Thoracic aorta (tissue), 2 donors: ENCODE measurements around the gene UBE2U. TPM values are rescaled to one million over a fixed set of nuclear protein-coding genes. Genes with fewer than 3 reads are reported as not detected.
"Not testable (repeated sequence)": the region's sequence is repeated elsewhere in the genome, so short reads cannot be mapped to it uniquely, and the experiment has no call there.

Experiments
- ATAC-seq: fragments of 150-250 bp; one replicate; pipeline ENCODE4 v1.8.0; 2017; ENCODE audit warnings: low read depth; ENCODE audit not compliant: insufficient number of reproducible peaks, low FRiP score
- DNase-seq: peaks from one replicate; pipeline ENCODE4 v3.0.0-alpha.2; 2020; ENCODE audit warnings: low spot score
- H3K27ac ChIP-seq, 2 donors: fragments of 200-600 bp; sonication (generic); 1 replicate in 1 of 2; 2 replicates in 1 of 2; pipeline ENCODE4 v1.5.1; 2016; ENCODE audit warnings: mild to moderate bottlenecking in 2 of 2, moderate library complexity in 2 of 2
- H3K27me3 ChIP-seq: fragments of 200-600 bp; sonication (generic); replicated peaks from 2 replicates; pipeline ENCODE4 v1.6.0; 2016; ENCODE audit warnings: mild to moderate bottlenecking; ENCODE audit not compliant: insufficient read depth
- H3K36me3 ChIP-seq: fragments of 200-600 bp; sonication (generic); one replicate; pipeline ENCODE4 v1.5.1; 2016
- H3K4me1 ChIP-seq, 2 donors: fragments of 200-600 bp; sonication (generic); 1 replicate in 1 of 2; 2 replicates in 1 of 2; pipeline versions ENCODE4 v1.5.1 to v1.6.0; 2016; ENCODE audit warnings: low read depth in 2 of 2, mild to moderate bottlenecking in 1 of 2; ENCODE audit not compliant: control insufficient read depth in 1 of 2
- H3K4me3 ChIP-seq: fragments of 200-600 bp; sonication (generic); 2 replicates; pipeline ENCODE4 v1.5.1; 2016; ENCODE audit warnings: mild to moderate bottlenecking
- H3K9me3 ChIP-seq: fragments of 200-600 bp; sonication (generic); 2 replicates; pipeline ENCODE4 v1.5.1; 2016
- CTCF ChIP-seq: fragments of 200-600 bp; sonication (generic); IDR thresholded peaks from one replicate; pipeline ENCODE4 v1.5.1; 2019; ENCODE audit warnings: antibody characterized with exemption
- total RNA-seq, 2 donors: library from RNA; depleted of rRNA; stranded (reverse); fragments of >200 nt; gene quantifications; one replicate each; pipeline versions ENCODE4 v1.1.0 to v1.2.3, GENCODE V29; 2016

The UBE2U gene
- total RNA-seq, 2 donors from 2014 or later: not detected

DNA sequence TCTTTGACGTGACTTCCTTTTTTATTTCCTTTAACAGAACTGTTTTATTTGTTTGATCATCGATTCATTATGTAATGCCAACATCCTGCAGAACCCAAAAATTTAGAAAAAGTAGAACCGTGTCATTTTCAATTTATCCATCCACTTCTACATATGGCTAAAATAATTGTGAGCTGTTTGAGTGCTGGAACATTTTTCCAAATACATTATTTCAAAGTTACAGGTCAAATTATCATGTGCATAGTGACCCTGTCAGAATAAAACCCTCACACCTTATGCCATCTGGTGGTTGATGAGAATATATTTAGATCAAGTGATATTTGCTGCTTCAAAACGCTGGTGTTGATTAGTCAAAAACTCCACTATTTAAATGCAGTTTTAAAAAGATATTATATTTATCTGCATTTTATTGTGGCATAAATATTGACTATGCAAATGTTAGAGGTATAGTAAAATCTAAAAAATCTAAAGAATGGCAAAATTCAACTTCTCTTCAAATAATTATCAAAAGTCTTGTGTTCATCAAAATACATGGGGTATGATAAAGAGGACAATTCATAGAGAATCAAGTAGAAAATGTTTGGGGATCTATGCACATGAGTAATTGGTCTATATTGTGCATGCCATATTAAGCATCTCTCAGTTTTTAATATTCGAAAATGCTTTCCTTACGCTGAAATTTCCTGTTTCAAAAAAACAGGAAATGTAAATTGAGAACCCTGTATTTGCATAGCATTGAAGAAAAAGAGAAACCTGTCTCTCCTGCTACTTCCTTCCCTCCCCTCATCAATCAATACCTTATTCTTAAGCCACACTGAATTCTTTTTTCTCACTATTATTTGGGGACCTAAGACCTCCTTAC lies 39.7 kb downstream of the UBE2U start:
- Histone ChIP-seq H3K27me3 (no peaks in the 10 kb centered on the region), H3K4me3 (peak overlapping the region; percentile 22), H3K27ac (peak overlapping the region in 1 of 2 donors; percentile 25), H3K36me3 (no peaks in the 10 kb centered on the region), H3K4me1 (peaks cover 4 to 9% of the 10 kb centered on the region in 2 donors), H3K9me3 (no peaks in the 10 kb centered on the region)
- DNase-seq: no peak
- peak; percentile 50 for TF ChIP-seq CTCF
- no peak for ATAC-seq

DNA sequence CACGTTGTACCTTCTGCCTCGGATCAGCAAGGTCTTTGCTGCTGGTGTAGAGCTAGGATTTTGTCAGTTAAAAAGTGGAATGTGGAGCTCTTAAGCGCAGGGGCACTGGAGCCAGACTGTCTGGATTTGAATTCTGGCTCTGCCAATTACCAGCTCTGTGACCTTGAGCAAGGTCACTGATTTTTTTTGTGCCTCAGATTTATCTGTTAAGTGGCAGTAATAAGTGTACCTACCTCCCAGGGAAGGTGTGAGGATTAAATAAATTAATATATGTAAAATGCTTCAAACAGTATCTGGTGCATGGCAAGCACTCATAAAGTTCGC lies 40.3 kb downstream of the UBE2U start:
- Histone ChIP-seq H3K27ac (peak overlapping the region in 1 of 2 donors; percentile 25), H3K27me3 (no peaks in the 10 kb centered on the region), H3K4me1 (peaks cover 4 to 9% of the 10 kb centered on the region in 2 donors), H3K4me3 (peak overlapping the region; percentile 22), H3K36me3 (no peaks in the 10 kb centered on the region), H3K9me3 (no peaks in the 10 kb centered on the region)
- TF ChIP-seq CTCF: no peak
- ATAC-seq: no peak
- no peak for DNase-seq

DNA sequence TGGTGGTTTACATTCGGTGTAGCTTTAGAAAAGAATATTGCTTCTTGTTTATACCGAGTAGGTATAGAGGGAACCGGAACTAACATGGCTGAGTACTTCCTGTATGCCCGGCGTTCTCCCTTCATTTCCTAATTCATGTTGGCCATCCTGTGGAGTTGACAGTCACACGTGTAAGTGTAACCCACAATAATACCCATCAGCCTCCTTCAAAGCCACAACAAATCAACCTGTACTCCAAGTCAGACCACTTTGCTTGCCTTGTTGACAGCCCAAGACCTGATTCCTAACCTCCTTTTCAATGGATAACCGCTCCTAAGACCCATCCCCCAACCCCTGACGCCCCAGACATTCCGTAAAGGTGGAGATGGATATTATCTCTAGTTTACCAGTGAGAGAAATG lies 42.1 kb downstream of the UBE2U start:
- ATAC-seq: no peak
- no peak overlapping the region for H3K27ac ChIP-seq
- no peaks in the 10 kb centered on the region for H3K27me3 ChIP-seq
- peaks cover 4 to 9% of the 10 kb centered on the region in 2 donors for H3K4me1 ChIP-seq
- no peaks in the 10 kb centered on the region for H3K9me3 ChIP-seq
- DNase-seq: no peak
- no peaks in the 10 kb centered on the region for H3K36me3 ChIP-seq
- no peak overlapping the region for H3K4me3 ChIP-seq
- TF ChIP-seq CTCF: no peak

GRCh38 chr1:64246294-64246917 lies 43.0 kb downstream of the UBE2U start:
- peaks cover 4 to 9% of the 10 kb centered on the region in 2 donors for H3K4me1 ChIP-seq
- H3K36me3 ChIP-seq: no peaks in the 10 kb centered on the region
- no peak overlapping the region for H3K27ac ChIP-seq
- DNase-seq: no peak
- peak; percentile 80 for TF ChIP-seq CTCF
- no peaks in the 10 kb centered on the region for H3K27me3 ChIP-seq
- H3K4me3 ChIP-seq: no peak overlapping the region
- no peaks in the 10 kb centered on the region for H3K9me3 ChIP-seq
- ATAC-seq: no peak

DNA sequence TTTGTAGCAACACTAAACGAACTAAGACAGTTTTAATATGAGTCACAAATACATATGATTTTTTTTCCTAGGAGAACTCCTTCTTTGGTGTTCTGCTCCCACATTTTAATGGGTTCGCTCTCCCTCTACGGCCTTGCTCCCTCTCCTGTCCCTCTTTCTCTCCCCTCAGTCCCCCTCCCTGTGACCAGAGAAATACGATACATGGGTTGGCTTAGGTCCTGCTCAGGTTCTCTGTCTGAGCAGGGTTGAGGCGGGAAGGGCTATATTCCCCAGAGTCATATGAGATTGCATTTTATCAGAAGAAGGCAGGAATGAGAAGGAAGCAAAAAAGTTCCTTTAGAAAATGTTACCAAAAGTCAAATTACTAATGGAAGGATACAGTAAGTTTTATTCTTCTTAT lies 44.6 kb downstream of the UBE2U start:
- no peaks in the 10 kb centered on the region for H3K36me3 ChIP-seq
- H3K9me3 ChIP-seq: no peaks in the 10 kb centered on the region
- ATAC-seq (no peak), DNase-seq (no peak)
- H3K27me3 ChIP-seq: no peaks in the 10 kb centered on the region
- no peak for TF ChIP-seq CTCF
- H3K4me3 ChIP-seq: no peak overlapping the region
- H3K27ac ChIP-seq: no peak overlapping the region
- peaks cover 4 to 9% of the 10 kb centered on the region in 2 donors for H3K4me1 ChIP-seq

DNA sequence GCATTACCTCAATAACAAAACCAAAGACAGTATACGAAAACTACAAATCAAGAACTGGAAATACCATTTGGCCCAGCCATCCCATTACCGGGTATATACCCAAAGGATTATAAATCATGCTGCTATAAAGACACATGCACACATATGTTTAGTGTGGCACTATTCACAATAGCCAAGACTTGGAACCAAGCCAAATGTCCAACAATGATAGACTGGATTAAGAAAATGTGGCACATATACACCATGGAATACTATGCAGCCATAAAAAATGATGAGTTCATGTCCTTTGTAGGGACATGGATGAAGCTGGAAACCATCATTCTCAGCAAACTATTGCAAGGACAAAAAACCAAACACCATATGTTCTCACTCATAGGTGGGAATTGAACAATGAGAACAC lies 47.0 kb downstream of the UBE2U start:
- not testable (repeated sequence) for DNase-seq, ATAC-seq, H3K9me3 ChIP-seq

More for the DNA sequence above, 47.0 kb downstream of the UBE2U start:
- H3K27ac ChIP-seq, H3K4me1 ChIP-seq, H3K36me3 ChIP-seq, H3K27me3 ChIP-seq, H3K4me3 ChIP-seq: not testable (repeated sequence)
